ENCODE measurements around the gene P3H3.

Gene P3H3

DNA sequence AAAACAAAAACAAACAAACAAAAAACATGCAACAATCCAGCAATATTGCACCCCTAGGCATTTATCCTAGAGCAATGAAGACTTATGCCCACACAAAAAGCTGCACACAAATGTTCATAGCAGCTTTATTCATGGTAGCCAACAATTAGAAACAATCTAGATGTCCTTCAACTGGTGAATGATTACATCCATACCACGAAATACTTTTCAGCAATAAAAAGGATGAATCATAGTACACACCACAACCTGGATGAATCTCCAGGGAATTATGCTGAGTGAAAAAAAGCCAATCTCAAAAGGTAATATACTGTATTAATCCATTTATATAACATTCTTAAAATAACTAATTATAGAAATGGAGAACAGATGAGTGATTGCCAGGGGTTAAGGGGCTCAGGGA lies 21.0 kb upstream of the P3H3 start:
- Histone ChIP-seq H3K27me3 (no peaks in the 10 kb centered on the region), H3K4me3 (no peak overlapping the region), H3K9me3 (no peaks in the 10 kb centered on the region), H3K36me3 (no peaks in the 10 kb centered on the region), H3K27ac (no peak overlapping the region), H3K4me1 (no peaks in the 10 kb centered on the region)
- TF ChIP-seq, protein P1, sequence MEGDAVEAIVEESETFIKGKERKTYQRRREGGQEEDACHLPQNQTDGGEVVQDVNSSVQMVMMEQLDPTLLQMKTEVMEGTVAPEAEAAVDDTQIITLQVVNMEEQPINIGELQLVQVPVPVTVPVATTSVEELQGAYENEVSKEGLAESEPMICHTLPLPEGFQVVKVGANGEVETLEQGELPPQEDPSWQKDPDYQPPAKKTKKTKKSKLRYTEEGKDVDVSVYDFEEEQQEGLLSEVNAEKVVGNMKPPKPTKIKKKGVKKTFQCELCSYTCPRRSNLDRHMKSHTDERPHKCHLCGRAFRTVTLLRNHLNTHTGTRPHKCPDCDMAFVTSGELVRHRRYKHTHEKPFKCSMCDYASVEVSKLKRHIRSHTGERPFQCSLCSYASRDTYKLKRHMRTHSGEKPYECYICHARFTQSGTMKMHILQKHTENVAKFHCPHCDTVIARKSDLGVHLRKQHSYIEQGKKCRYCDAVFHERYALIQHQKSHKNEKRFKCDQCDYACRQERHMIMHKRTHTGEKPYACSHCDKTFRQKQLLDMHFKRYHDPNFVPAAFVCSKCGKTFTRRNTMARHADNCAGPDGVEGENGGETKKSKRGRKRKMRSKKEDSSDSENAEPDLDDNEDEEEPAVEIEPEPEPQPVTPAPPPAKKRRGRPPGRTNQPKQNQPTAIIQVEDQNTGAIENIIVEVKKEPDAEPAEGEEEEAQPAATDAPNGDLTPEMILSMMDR (IDR thresholded peaks at IDR 0.05), result no peak
- no peak for DNase-seq
- intact Hi-C loops (cut with DNase I; ENCODE audit: low total_unique reads), result no loop called here

DNA sequence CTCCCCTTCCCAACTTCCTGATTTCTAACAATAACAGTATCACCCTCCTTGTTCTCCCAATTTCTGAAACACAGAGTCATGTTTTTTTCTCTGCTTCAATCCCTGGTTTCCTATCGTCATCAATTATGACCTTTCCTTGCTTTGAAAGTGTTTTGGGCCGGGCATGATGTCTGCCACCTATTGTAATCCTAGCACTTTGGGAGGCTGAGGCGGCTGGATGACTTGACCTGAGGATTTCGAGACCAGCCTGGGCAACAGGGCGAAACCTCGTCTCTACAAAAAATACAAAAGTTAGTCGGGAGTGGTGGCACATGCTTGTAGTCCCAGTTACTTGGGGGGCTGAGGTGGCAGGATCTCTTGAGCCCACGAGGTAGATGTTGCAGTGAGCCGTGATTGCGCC lies 19.2 kb upstream of the P3H3 start:
- no peak overlapping the region for H3K4me3 ChIP-seq
- TF ChIP-seq, protein P1 (IDR thresholded peaks at IDR 0.05), result no peak
- no peak for DNase-seq
- H3K36me3 ChIP-seq, result no peaks in the 10 kb centered on the region
- intact Hi-C loops (cut with DNase I; ENCODE audit: low total_unique reads), result no loop called here
- H3K4me1 ChIP-seq, result no peaks in the 10 kb centered on the region
- H3K27me3 ChIP-seq, result no peaks in the 10 kb centered on the region
- H3K27ac ChIP-seq, result no peak overlapping the region
- H3K9me3 ChIP-seq, result no peaks in the 10 kb centered on the region

DNA sequence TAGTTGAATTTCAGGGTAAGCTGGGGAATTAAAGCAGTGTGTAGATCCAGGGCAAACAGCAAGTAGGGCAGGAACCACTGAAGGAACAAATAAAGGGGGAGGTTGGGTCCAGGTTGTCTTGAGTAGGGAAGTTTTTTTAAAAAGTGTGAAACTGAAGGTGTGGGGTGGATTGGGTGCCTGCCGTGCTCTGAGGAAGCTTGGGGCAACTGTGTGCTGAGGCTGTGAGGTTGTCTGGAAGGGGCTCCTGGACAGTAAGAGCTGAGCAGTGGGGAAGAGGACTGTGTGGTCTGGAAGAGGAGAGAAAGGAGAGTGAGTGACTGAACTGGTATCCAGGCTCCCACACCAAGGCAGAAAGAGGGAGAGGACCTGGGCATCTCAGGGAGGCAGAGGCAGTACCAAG lies 17.4 kb upstream of the P3H3 start:
- Histone ChIP-seq H3K4me3 (no peak overlapping the region), H3K4me1 (no peaks in the 10 kb centered on the region), H3K27me3 (peaks cover 0 to 10% of the 10 kb centered on the region in 2 donors), H3K27ac (no peak overlapping the region), H3K36me3 (no peaks in the 10 kb centered on the region), H3K9me3 (no peaks in the 10 kb centered on the region)
- intact Hi-C loops (cut with DNase I; ENCODE audit: low total_unique reads), result no loop called here
- DNase-seq, result no peak
- TF ChIP-seq, protein P1 (IDR thresholded peaks at IDR 0.05), result no peak

DNA sequence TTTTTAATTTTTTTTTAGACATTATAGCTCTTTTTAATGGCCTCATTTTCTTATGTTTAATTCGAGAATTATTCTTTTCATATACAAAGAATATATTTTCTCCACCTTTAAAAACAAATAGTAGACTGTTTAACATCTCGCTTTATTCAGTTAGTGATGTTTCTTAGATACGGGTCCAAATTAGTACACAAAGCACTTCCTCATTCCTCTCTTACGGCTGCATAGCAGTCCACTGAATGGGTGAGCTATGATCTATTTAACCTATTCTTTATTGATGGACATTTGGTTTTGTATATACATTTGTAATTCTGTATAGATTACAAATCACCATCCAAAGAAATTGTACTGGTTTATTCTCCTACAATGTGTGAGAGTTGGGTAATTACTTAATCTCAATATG lies 14.8 kb upstream of the P3H3 start:
- Histone ChIP-seq H3K36me3 (no peaks in the 10 kb centered on the region), H3K27ac (no peak overlapping the region), H3K27me3 (peaks cover 0 to 14% of the 10 kb centered on the region in 2 donors), H3K4me3 (no peak overlapping the region), H3K9me3 (no peaks in the 10 kb centered on the region), H3K4me1 (no peaks in the 10 kb centered on the region)
- intact Hi-C loops (cut with DNase I; ENCODE audit: low total_unique reads), result no loop called here
- no peak for DNase-seq
- TF ChIP-seq, protein P1 (IDR thresholded peaks at IDR 0.05), result no peak

DNA sequence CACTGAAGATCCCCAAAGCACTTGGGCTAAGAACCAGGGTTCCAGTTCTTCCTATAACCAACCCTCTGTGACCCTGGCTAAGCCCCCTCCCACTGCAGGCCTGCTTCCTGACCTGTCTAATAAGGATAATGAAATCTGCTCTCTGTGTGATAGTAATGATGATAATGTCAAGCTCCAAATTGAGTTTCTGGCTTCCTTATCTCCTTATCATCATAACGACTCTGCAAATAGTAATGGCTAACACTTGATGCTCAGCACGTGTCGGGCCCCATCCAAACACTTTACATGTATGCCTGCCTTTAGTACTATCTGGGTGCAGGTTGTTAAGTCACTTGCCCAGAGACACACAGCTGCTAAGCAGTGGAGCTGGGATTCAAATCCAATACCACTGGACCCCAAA lies 11.6 kb upstream of the P3H3 start:
- intact Hi-C loops (cut with DNase I; ENCODE audit: low total_unique reads), result no loop called here
- no peaks in the 10 kb centered on the region for H3K36me3 ChIP-seq
- H3K27ac ChIP-seq, result no peak overlapping the region
- TF ChIP-seq, protein P1 (IDR thresholded peaks at IDR 0.05), result no peak
- peaks cover 0 to 6% (median 5%) of the 10 kb centered on the region in 4 donors for H3K4me1 ChIP-seq
- DNase-seq, result no peak
- H3K4me3 ChIP-seq, result no peak overlapping the region
- H3K27me3 ChIP-seq, result peaks cover 0 to 43% of the 10 kb centered on the region in 2 donors
- H3K9me3 ChIP-seq, result no peaks in the 10 kb centered on the region

DNA sequence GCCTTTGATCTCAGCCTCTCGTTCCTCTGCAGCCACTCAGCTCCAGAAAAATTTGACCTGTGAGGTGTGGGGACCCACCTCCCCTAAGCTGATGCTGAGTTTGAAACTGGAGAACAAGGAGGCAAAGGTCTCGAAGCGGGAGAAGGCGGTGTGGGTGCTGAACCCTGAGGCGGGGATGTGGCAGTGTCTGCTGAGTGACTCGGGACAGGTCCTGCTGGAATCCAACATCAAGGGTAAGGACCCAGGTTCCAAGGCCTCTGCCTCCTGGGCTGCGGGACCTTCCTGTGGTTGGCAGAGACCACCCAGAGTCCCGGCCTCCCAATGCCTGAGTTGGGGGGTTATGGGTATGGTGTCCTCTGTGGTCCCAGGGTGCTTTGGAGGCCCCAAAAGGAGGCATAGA lies 11.1 kb upstream of the P3H3 start:
- peaks cover 0 to 10% (median 10%) of the 10 kb centered on the region in 4 donors for H3K4me1 ChIP-seq
- no peak overlapping the region for H3K27ac ChIP-seq
- intact Hi-C loops (cut with DNase I; ENCODE audit: low total_unique reads), result no loop called here
- DNase-seq, result no peak
- TF ChIP-seq, protein P1 (IDR thresholded peaks at IDR 0.05), result no peak
- H3K27me3 ChIP-seq, result peaks cover 0 to 47% of the 10 kb centered on the region in 2 donors
- no peaks in the 10 kb centered on the region for H3K9me3 ChIP-seq
- H3K36me3 ChIP-seq, result no peaks in the 10 kb centered on the region
- no peak overlapping the region for H3K4me3 ChIP-seq

All from tibial artery (tissue), 4 donors.